Mammary epithelial cell (primary cell): Measurements from ENCODE around the gene ZMYM2.

Experiments
- CTCF ChIP-seq, 2 donors: IDR thresholded peaks in 1 of 2; conservative IDR thresholded peaks in 1 of 2; 2 replicates each; pipeline ENCODE4 v1.5.1; 2011 to 2012; ENCODE audit warnings: inconsistent platforms in 2 of 2, low read length in 2 of 2, mild to moderate bottlenecking in 2 of 2, control low read depth in 1 of 2, low read depth in 1 of 2; ENCODE audit not compliant: insufficient read depth in 1 of 2; ENCODE audit errors: extremely low read depth in 1 of 2
- EZH2 ChIP-seq: IDR thresholded peaks from 2 replicates; pipeline ENCODE4 v1.6.1; 2012; ENCODE audit warnings: low read length, inconsistent platforms, borderline replicate concordance

- no peak for TF ChIP-seq EZH2
- TF ChIP-seq CTCF (conservative IDR thresholded peaks at IDR 0.05 in 1 of 2, IDR thresholded peaks at IDR 0.05 in 1 of 2; ENCODE audit: extremely low read depth in 1 of 2, insufficient read depth in 1 of 2, low read depth in 1 of 2, low read length in 2 of 2): no peak
Measured at GRCh38 chr13:20132052-20132634, 173.6 kb downstream of the ZMYM2 start.
